NB4 (cell line): ENCODE data around the gene KDF1.

Experiments
- DNase-seq: peaks from one replicate; pipeline ENCODE4 v3.0.0; 2010; ENCODE audit warnings: low read depth
- H3K4me3 ChIP-seq: one replicate; pipeline ENCODE4 v1.5.1; 2011; ENCODE audit warnings: mild to moderate bottlenecking, low read depth, low read length, moderate library complexity
- CTCF ChIP-seq: IDR thresholded peaks from one replicate; pipeline ENCODE4 v1.5.1; 2012; ENCODE audit warnings: low read depth, low read length
- MAX ChIP-seq: IDR thresholded peaks from 2 replicates; pipeline ENCODE4 v1.6.1; 2011; ENCODE audit warnings: low read depth, low read length
- MYC ChIP-seq: IDR thresholded peaks from 2 replicates; pipeline ENCODE4 v1.6.1; 2011; ENCODE audit warnings: low read depth, low read length
- POLR2A ChIP-seq: IDR thresholded peaks from 2 replicates; pipeline ENCODE4 v1.6.1; 2011; ENCODE audit warnings: mild to moderate bottlenecking; ENCODE audit not compliant: insufficient read length; ENCODE audit errors: extremely low read depth

KDF1 gene

DNA sequence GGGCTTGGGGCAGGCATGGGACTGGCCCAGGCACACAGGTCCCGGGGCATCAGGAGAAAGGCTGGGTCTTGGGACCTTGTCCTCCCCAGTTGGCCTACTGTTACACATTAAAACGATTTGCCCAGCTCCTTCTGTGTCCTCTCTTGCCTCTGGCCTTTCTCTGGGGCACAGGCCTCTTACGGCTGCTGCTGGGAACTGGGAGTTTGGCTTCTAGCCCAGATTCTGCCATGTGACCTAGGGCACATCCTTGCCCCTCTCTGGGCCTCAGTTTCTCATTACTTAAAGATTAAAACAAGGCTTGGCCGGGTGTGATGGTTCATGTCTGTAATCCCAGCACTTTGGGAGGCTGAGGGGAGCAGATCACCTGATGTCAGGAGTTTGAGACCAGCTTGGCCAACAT, 14.0 kb downstream of the KDF1 start:
- no peak overlapping the region for H3K4me3 ChIP-seq
- no peak for DNase-seq
- no peak for TF ChIP-seq MYC
- TF ChIP-seq CTCF = no peak
- no peak for TF ChIP-seq POLR2A

GRCh38 chr1:26945728-26946127, 14.5 kb downstream of the KDF1 start:
- H3K4me3 ChIP-seq = no peak overlapping the region
- DNase-seq = no peak
- TF ChIP-seq POLR2A = no peak
- no peak for TF ChIP-seq MYC

DNA sequence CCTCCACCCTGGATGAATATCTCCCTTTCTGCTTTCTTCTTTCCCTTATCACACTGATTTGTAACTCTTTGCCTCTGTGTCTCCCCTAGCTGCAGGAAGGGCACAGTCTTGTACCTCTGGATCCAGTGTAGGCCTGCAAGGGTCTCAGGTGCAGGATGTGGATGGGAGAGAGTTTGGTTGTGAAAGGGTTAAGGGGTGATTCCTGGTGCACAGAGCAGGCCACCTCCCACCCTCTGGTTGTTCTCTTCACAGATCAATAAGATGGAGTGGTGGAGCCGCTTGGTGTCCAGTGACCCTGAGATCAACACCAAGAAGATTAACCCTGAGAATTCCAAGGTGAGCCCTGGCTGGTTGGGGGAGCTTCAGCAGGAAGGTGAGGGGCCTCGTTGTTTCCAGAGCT, 15.1 kb downstream of the KDF1 start:
- no peak overlapping the region for H3K4me3 ChIP-seq
- no peak for DNase-seq
- TF ChIP-seq POLR2A = no peak
- no peak for TF ChIP-seq CTCF
- no peak for TF ChIP-seq MYC
- TF ChIP-seq MAX = no peak

- DNase-seq = no peak
- H3K4me3 ChIP-seq = no peak overlapping the region
- TF ChIP-seq MAX (no peak), MYC (no peak), POLR2A (no peak), CTCF (no peak)
These were observed 17.6 kb downstream of the KDF1 start for GRCh38 chr1:26942656-26943055.

- H3K4me3 ChIP-seq = no peak overlapping the region
- TF ChIP-seq MYC = no peak
- TF ChIP-seq POLR2A = no peak
- TF ChIP-seq MAX = no peak
- no peak for TF ChIP-seq CTCF
- DNase-seq = no peak
These were observed 19.0 kb downstream of the KDF1 start for GRCh38 chr1:26941311-26941710.

DNA sequence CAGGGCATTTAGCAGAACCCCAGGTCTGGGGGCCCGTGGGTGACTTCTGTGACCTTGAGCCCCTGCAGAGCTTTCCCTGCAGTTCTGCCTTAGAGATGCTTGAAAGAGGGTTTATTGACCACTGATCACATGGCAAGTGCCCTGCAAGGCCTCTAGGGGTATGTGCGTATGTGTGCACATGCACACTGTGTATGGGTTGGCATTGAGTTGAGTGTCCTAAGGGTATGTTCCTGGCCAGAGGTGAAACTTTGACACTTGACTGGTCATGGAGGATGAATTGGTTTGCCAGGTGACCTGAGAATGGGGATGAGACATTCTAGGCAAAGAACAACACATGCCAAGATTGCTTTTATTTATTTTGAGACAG, 21.6 kb downstream of the KDF1 start:
- TF ChIP-seq POLR2A (no peak), MAX (no peak), MYC (no peak), CTCF (no peak)
- DNase-seq = no peak
- no peak overlapping the region for H3K4me3 ChIP-seq
